Measurements from ENCODE around the gene PLIN4. TPM values are rescaled to one million over a fixed set of nuclear protein-coding genes. Genes with fewer than 3 reads are reported as not detected.

PLIN4 gene
- total RNA-seq, 1 donor, result 0.90 TPM

- H3K4me3 ChIP-seq (ENCODE audit: low read depth, low read length), result no peak overlapping the region
- no peak for TF ChIP-seq CTCF (IDR thresholded peaks at IDR 0.05; ENCODE audit: insufficient read depth, low read length)
- no peak for DNase-seq (ENCODE audit: low read depth)
Measured at GRCh38 chr19:4553092-4553695, 34.9 kb upstream of the PLIN4 start.

GRCh38 chr19:4552525-4552819 lies 34.2 kb upstream of the PLIN4 start:
- no peak overlapping the region for H3K4me3 ChIP-seq (ENCODE audit: low read depth, low read length)
- TF ChIP-seq CTCF (IDR thresholded peaks at IDR 0.05; ENCODE audit: insufficient read depth, low read length), result no peak
- no peak for DNase-seq (ENCODE audit: low read depth)

GRCh38 chr19:4550479-4551050 lies 32.3 kb upstream of the PLIN4 start:
- DNase-seq (ENCODE audit: low read depth), result no peak
- TF ChIP-seq CTCF (IDR thresholded peaks at IDR 0.05; ENCODE audit: insufficient read depth, low read length), result no peak
- no peak overlapping the region for H3K4me3 ChIP-seq (ENCODE audit: low read depth, low read length)

GRCh38 chr19:4550018-4550417 lies 31.7 kb upstream of the PLIN4 start:
- no peak overlapping the region for H3K4me3 ChIP-seq (ENCODE audit: low read depth, low read length)
- DNase-seq (ENCODE audit: low read depth), result no peak
- no peak for TF ChIP-seq CTCF (IDR thresholded peaks at IDR 0.05; ENCODE audit: insufficient read depth, low read length)

GRCh38 chr19:4548238-4548584 lies 29.9 kb upstream of the PLIN4 start:
- TF ChIP-seq CTCF (IDR thresholded peaks at IDR 0.05; ENCODE audit: insufficient read depth, low read length), result no peak
- no peak overlapping the region for H3K4me3 ChIP-seq (ENCODE audit: low read depth, low read length)
- DNase-seq (ENCODE audit: low read depth), result no peak

- H3K4me3 ChIP-seq (ENCODE audit: low read depth, low read length), result no peak overlapping the region
- no peak for DNase-seq (ENCODE audit: low read depth)
- peak; percentile 11 for TF ChIP-seq CTCF (IDR thresholded peaks at IDR 0.05; ENCODE audit: insufficient read depth, low read length)
Measured at GRCh38 chr19:4547303-4548237, 29.3 kb upstream of the PLIN4 start.
